HepG2 (cell line): ENCODE data around the gene GPX7. TPM values are rescaled to one million over a fixed set of nuclear protein-coding genes. Genes with fewer than 3 reads are reported as not detected.

Experiments
- ATAC-seq: fragments of 200-7000 bp; cut with Tn5 transposase; 3 replicates; pipeline ENCODE4 v1.9.1; 2020; ENCODE audit warnings: mild to moderate bottlenecking, moderate library complexity
- BruUV-seq: library from RNA; stranded (reverse); fragments of 400-500 nt; replicated peaks from 2 replicates; lab custom pipeline; 2021; lab: Mats Ljungman, UMichigan
- CTCF ChIA-PET: fragments of 300-600 bp; formaldehyde crosslinking; extraction: SDS; loops from one replicate; lab custom pipeline; 2021; ENCODE audit warnings: low total read pairs, inconsistent platforms, low intra/inter-chr PET ratio; lab: Yijun Ruan, JAX
- POLR2A ChIA-PET: fragments of 350-600 bp; sonication (Branson Sonifier 250); formaldehyde crosslinking; loops from one replicate; lab custom pipeline; 2020; ENCODE audit warnings: antibody characterized with exemption, inconsistent platforms; lab: Yijun Ruan, JAX
- DNase-seq: peaks from one replicate; pipeline ENCODE4 v3.0.0-alpha.2; 2015; ENCODE audit warnings: low spot score
- FAIRE-seq: peaks from 3 replicates; lab custom pipeline; 2011; peaks lifted over from hg19 to GRCh38; lab: Jason Lieb, UNC
- H2AFZ ChIP-seq: one replicate; pipeline ENCODE4 v1.6.1; 2011; ENCODE audit warnings: low read length, inconsistent platforms
- H3K27ac ChIP-seq: fragments of 300-600 bp; 3 replicates; pipeline ENCODE4 v1.8.0; 2011; ENCODE audit warnings: mixed run types, mild to moderate bottlenecking, mixed read lengths, low read length, inconsistent platforms; ENCODE audit not compliant: insufficient read depth; ENCODE audit errors: extremely low read length
- H3K27me3 ChIP-seq, 2 experiments: fragments of 200-600 bp in 1 of 2; 2 replicates in 1 of 2; 3 replicates in 1 of 2; pipeline versions ENCODE4 v1.6.0 to v1.8.0; 2011; ENCODE audit warnings: low read length in 2 of 2, mild to moderate bottlenecking in 2 of 2, moderate library complexity in 2 of 2, inconsistent platforms in 1 of 2; ENCODE audit not compliant: insufficient read depth in 2 of 2, control insufficient read depth in 1 of 2
- H3K36me3 ChIP-seq, 2 experiments: fragments of 200-600 bp in 1 of 2; replicated peaks in 1 of 2; 2 replicates in 1 of 2; 3 replicates in 1 of 2; pipeline versions ENCODE4 v1.5.1 to v1.8.0; 2011; ENCODE audit warnings: low read length in 2 of 2, inconsistent platforms in 1 of 2; ENCODE audit not compliant: insufficient read depth in 2 of 2, control insufficient read depth in 1 of 2
- H3K4me1 ChIP-seq: 2 replicates; pipeline ENCODE4 v1.5.1; 2012; ENCODE audit warnings: low read length, inconsistent platforms; ENCODE audit not compliant: insufficient read depth
- H3K4me2 ChIP-seq: 2 replicates; pipeline ENCODE4 v1.6.0; 2011; ENCODE audit warnings: low read depth, low read length, inconsistent platforms
- H3K4me3 ChIP-seq, 3 experiments: fragments of 200-600 bp in 1 of 3; sonication (generic), shearing (Covaris generic) in 1 of 3; replicated peaks in 1 of 3; 2 replicates each; pipeline ENCODE4 v1.5.1; 2011 to 2016; ENCODE audit warnings: low read length in 3 of 3, inconsistent platforms in 2 of 3, low read depth in 2 of 3, mild to moderate bottlenecking in 2 of 3, control low read depth in 1 of 3, mixed read lengths in 1 of 3; ENCODE audit not compliant: insufficient read depth in 1 of 3
- H3K79me2 ChIP-seq: one replicate; pipeline ENCODE4 v1.6.1; 2011; ENCODE audit warnings: low read length, inconsistent platforms; ENCODE audit not compliant: insufficient read depth
- H3K9ac ChIP-seq: 2 replicates; pipeline ENCODE4 v1.6.0; 2011; ENCODE audit warnings: mild to moderate bottlenecking, low read depth, low read length, inconsistent platforms; ENCODE audit not compliant: insufficient read depth
- H3K9me3 ChIP-seq: 2 replicates; pipeline ENCODE4 v1.5.1; 2012; ENCODE audit warnings: mild to moderate bottlenecking, low read length
- H4K20me1 ChIP-seq: 2 replicates; pipeline ENCODE4 v1.6.0; 2011; ENCODE audit warnings: inconsistent platforms, mild to moderate bottlenecking, low read length, moderate library complexity; ENCODE audit not compliant: insufficient read depth
- ATF7 ChIP-seq, 2 experiments: fragments of 450-650 bp in 1 of 2; sonication (generic) in 1 of 2; formaldehyde crosslinking in 1 of 2; IDR thresholded peaks; 2 replicates each; pipeline versions ENCODE4 v1.4.0 to v1.6.1; 2016 to 2020; ENCODE audit warnings: antibody characterized with exemption in 1 of 2, mild to moderate bottlenecking in 1 of 2, missing genetic modification reagents in 1 of 2
- GMEB1 ChIP-seq: sonication (generic); formaldehyde crosslinking; IDR thresholded peaks from 2 replicates; pipeline ENCODE4 v1.5.1; 2020; ENCODE audit warnings: missing genetic modification reagents, mild to moderate bottlenecking, borderline replicate concordance
- MED13 ChIP-seq: sonication (generic); formaldehyde crosslinking; IDR thresholded peaks from 2 replicates; pipeline ENCODE4 v1.5.0; 2020; ENCODE audit warnings: missing genetic modification reagents
- NFE2 ChIP-seq: sonication (generic); formaldehyde crosslinking; IDR thresholded peaks from 2 replicates; pipeline ENCODE4 v1.4.0; 2020; ENCODE audit warnings: missing genetic modification reagents
- PAXIP1 ChIP-seq: sonication (generic); formaldehyde crosslinking; conservative IDR thresholded peaks from 2 replicates; pipeline ENCODE4 v1.4.0; 2020; ENCODE audit warnings: mild to moderate bottlenecking, missing genetic modification reagents, moderate library complexity
- RXRA ChIP-seq: sonication (generic); formaldehyde crosslinking; IDR thresholded peaks from 2 replicates; pipeline ENCODE4 v1.5.1; 2020; ENCODE audit warnings: missing genetic modification reagents
- SRSF4 ChIP-seq: fragments of 200-400 bp; formaldehyde crosslinking; IDR thresholded peaks from one replicate; pipeline ENCODE4 v1.6.1; 2018; ENCODE audit warnings: mild to moderate bottlenecking, low read depth, low read length, moderate library complexity; ENCODE audit not compliant: poor library complexity, severe bottlenecking
- TBP ChIP-seq: sonication (generic); formaldehyde crosslinking; IDR thresholded peaks from 2 replicates; pipeline ENCODE4 v1.5.0; 2020; ENCODE audit warnings: missing genetic modification reagents
- ZFP37 ChIP-seq: sonication (generic); formaldehyde crosslinking; IDR thresholded peaks from 2 replicates; pipeline ENCODE4 v1.4.0; 2020; ENCODE audit warnings: missing genetic modification reagents, borderline replicate concordance
- ZNF10 ChIP-seq: sonication (generic); formaldehyde crosslinking; IDR thresholded peaks from 2 replicates; pipeline ENCODE4 v1.4.0; 2020; ENCODE audit warnings: mild to moderate bottlenecking, low read depth, missing genetic modification reagents, borderline replicate concordance
- ZNF263 ChIP-seq: sonication (generic); formaldehyde crosslinking; IDR thresholded peaks from 2 replicates; pipeline ENCODE4 v1.4.0; 2020; ENCODE audit warnings: missing genetic modification reagents
- ZNF354B ChIP-seq: sonication (generic); formaldehyde crosslinking; IDR thresholded peaks from 2 replicates; pipeline ENCODE4 v1.8.0; 2022; ENCODE audit warnings: mild to moderate bottlenecking, missing genetic modification reagents
- WGBS: methylation state at CpG from one replicate; pipeline ENCODE4 v1.1.6; 2017; ENCODE audit warnings: low lambda C conversion rate; 5-methylcytosine and 5-hydroxymethylcytosine counted together
- in situ Hi-C: cut with HindIII; loops from 2 replicates; pipeline ENCODE4 v1.10.0; 2017; ENCODE audit warnings: low pct_unique_long_range_greater_than_20kb; ENCODE audit not compliant: extremely low pct_ligation_motif_present
- intact Hi-C: fragments of 100-400 bp; cut with micrococcal nuclease; formaldehyde crosslinking; loops from one replicate; pipeline ENCODE4 v1.10.0; 2022; ENCODE audit not compliant: unreplicated experiment
- polyA plus RNA-seq, 8 experiments: library from polyadenylated mRNA; depleted of rRNA in 3 of 8; stranded (reverse) in 7 of 8; unstranded in 1 of 8; fragments of >200 nt; fragmentation: Illumina TruSeq in 4 of 8; extraction: Trizol in 4 of 8; gene quantifications; 2 replicates each; pipeline versions ENCODE4 v1.2.1 to v1.2.3, GENCODE V29; 2011 to 2016; ENCODE audit warnings: low read depth in 4 of 8, missing spikeins in 1 of 8, mixed read lengths in 1 of 8; ENCODE audit not compliant: insufficient read depth in 1 of 8
- total RNA-seq, 5 experiments: library from RNA; depleted of rRNA; stranded (reverse); fragments of >200 nt; fragmentation: Illumina TruSeq; extraction: Trizol; gene quantifications; 2 replicates each; pipeline ENCODE4 v1.2.3, GENCODE V29; 2016; ENCODE audit warnings: low read depth in 1 of 5
- TF ChIP-seq, protein P1 (sequence below): sonication (generic); formaldehyde crosslinking; IDR thresholded peaks from 2 replicates; pipeline ENCODE4 v1.5.0; 2020; ENCODE audit warnings: missing genetic modification reagents

The GPX7 gene
- total and polyA plus RNA-seq, 2 of the 13 experiments (the other 11 are each of a cell fraction or from before 2014, with no cell fraction given) = 14.1 to 16.2 TPM

DNA sequence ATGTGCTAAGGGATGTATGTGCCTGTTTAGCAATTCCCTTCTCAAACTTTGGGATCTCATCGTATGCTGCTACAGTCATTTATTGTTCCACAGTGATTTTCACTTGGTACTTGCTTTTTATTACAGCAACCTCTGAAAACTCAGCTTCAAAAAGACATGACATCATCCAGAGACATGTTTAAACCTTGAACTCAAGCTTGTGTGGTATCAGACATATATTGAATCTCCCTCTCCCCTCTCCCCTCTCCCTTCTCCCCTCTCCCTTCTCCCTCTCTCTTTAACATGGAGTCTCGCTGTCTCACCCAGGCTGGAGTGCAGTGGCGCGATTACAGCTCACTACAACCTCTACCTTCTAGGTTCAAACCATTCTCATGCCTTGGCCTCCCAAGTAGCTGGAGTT, 29.8 kb upstream of the GPX7 start:
- no peaks in the 10 kb centered on the region for H4K20me1 ChIP-seq
- no peak overlapping the region for H3K9ac ChIP-seq
- no peaks in the 10 kb centered on the region for H3K36me3 ChIP-seq
- no peak for DNase-seq
- peaks cover 10% of the 10 kb centered on the region for H3K4me1 ChIP-seq
- ChIA-PET CTCF (no interaction called here), POLR2A (interaction anchor here (1.3 kb wide), 1 partner anchor 19 kb away, joined by 4 read pairs; the partner anchor contains the start of gene TUT4)
- FAIRE-seq = no peak
- no peaks in the 10 kb centered on the region for H3K9me3 ChIP-seq
- no peak overlapping the region for H2AFZ ChIP-seq
- no peak overlapping the region for H3K27ac ChIP-seq
- peak overlapping the region; percentile 34 for H3K4me2 ChIP-seq
- TF ChIP-seq ZNF354B (no peak), ATF7 (IDR thresholded peaks at IDR 0.05) (peak; percentile 64), ATF7 (CRISPR knock-in tag; IDR thresholded peaks at IDR 0.05) (no peak)
- WGBS = 74% methylated on average over 4 of the region's 4 CpGs
- H3K79me2 ChIP-seq = no peaks in the 10 kb centered on the region
- no peaks in the 10 kb centered on the region; a peak in 1 of 5 replicates for H3K27me3 ChIP-seq
- intact Hi-C loops (no loop called here), in situ Hi-C loops (no loop called here)
- no peak for ATAC-seq
- H3K4me3 ChIP-seq = no peak overlapping the region; a peak in 1 of 6 replicates
- no TSS peak for BruUV-seq

DNA sequence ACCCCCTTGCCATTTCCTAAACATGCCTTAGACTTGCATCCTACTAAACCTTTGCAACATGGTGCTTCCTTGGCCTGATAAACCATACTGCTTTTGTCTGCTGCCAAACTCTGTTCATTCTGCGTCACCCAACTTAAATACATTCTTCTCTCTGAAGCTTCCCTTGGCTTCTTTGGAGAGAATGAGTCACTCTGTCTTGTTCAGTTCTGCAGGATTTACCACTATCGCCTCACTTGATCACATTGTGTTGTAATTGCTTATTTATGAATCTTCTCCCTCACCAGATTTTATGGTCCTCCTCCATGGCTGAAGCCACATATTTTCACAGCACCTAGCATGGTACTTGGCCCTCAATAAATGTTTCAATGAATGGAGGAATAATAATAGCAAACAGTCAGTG, 27.6 kb upstream of the GPX7 start:
- CTCF ChIA-PET = no interaction called here
- POLR2A ChIA-PET = interaction anchor here (0.6 kb wide), 1 partner anchor 22 kb away, joined by 3 read pairs; the partner anchor contains the start of gene TUT4
- TF ChIP-seq ZNF263 (CRISPR knock-in tag) = no peak
- TF ChIP-seq ZNF10 = no peak
- no peak for TF ChIP-seq PAXIP1 (CRISPR knock-in tag)
- TF ChIP-seq NFE2 (CRISPR knock-in tag) = no peak
- TF ChIP-seq MED13 (CRISPR knock-in tag) = no peak
- TF ChIP-seq GMEB1 = no peak
- TF ChIP-seq TBP (CRISPR knock-in tag) = no peak
- TF ChIP-seq RXRA (CRISPR knock-in tag) = no peak
- TF ChIP-seq, protein P1, sequence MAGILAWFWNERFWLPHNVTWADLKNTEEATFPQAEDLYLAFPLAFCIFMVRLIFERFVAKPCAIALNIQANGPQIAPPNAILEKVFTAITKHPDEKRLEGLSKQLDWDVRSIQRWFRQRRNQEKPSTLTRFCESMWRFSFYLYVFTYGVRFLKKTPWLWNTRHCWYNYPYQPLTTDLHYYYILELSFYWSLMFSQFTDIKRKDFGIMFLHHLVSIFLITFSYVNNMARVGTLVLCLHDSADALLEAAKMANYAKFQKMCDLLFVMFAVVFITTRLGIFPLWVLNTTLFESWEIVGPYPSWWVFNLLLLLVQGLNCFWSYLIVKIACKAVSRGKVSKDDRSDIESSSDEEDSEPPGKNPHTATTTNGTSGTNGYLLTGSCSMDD = no peak
- no peak for TF ChIP-seq ZFP37 (CRISPR knock-in tag)
- TF ChIP-seq SRSF4 = no peak

More for the DNA sequence above, 27.6 kb upstream of the GPX7 start:
- FAIRE-seq = no peak
- Histone ChIP-seq H3K36me3 (no peaks in the 10 kb centered on the region), H3K27me3 (no peaks in the 10 kb centered on the region), H3K27ac (no peak overlapping the region), H3K4me2 (no peak overlapping the region), H4K20me1 (no peaks in the 10 kb centered on the region), H3K4me1 (peaks cover 17% of the 10 kb centered on the region), H3K9ac (no peak overlapping the region), H2AFZ (no peak overlapping the region), H3K4me3 (no peak overlapping the region), H3K79me2 (no peaks in the 10 kb centered on the region), H3K9me3 (no peaks in the 10 kb centered on the region)
- DNase-seq = no peak
- ATAC-seq = no peak
- intact Hi-C loops = no loop called here
- no TSS peak for BruUV-seq
- 68% methylated on average over 2 of the region's 2 CpGs for WGBS
- in situ Hi-C loops = no loop called here
